HFF-Myc (cell line): ENCODE results near the gene VSNL1.

Source experiments
- DNase-seq: peaks from one replicate; pipeline ENCODE4 v3.0.0-alpha.2; 2011; ENCODE audit warnings: low read depth; ENCODE audit errors: extremely low read depth
- H3K4me3 ChIP-seq: replicated peaks from 2 replicates; pipeline ENCODE4 v1.5.1; 2011; ENCODE audit warnings: low read depth, mild to moderate bottlenecking, control low read depth, low read length
- TF ChIP-seq, protein P1 (sequence below): IDR thresholded peaks from 2 replicates; pipeline ENCODE4 v1.5.1; 2012; ENCODE audit warnings: mild to moderate bottlenecking, low read depth, low read length, control low read depth; ENCODE audit errors: missing control alignments

The VSNL1 gene

DNA sequence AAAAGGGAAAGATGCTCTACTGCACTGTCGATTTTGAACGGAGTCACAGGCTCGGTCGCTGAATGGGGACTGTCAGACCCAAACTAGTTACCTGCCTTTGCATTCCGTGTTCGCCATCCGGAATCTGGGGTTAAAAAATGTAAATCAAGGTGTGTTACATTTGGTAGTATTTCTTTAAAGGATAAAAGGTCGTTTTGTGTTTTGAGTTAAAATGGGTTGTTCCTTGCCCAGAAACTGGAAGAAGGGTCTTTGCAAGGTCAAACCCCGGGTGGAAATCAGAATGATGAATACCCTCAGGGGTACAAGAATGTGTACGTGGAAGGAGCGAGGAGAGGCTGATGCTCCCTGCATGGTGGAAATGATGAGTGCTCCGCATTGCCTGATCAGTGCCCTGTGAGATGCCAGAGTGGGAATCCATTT is 1.0 kb downstream of the VSNL1 start:
- no peak overlapping the region for H3K4me3 ChIP-seq
- DNase-seq = no peak
- TF ChIP-seq, protein P1, sequence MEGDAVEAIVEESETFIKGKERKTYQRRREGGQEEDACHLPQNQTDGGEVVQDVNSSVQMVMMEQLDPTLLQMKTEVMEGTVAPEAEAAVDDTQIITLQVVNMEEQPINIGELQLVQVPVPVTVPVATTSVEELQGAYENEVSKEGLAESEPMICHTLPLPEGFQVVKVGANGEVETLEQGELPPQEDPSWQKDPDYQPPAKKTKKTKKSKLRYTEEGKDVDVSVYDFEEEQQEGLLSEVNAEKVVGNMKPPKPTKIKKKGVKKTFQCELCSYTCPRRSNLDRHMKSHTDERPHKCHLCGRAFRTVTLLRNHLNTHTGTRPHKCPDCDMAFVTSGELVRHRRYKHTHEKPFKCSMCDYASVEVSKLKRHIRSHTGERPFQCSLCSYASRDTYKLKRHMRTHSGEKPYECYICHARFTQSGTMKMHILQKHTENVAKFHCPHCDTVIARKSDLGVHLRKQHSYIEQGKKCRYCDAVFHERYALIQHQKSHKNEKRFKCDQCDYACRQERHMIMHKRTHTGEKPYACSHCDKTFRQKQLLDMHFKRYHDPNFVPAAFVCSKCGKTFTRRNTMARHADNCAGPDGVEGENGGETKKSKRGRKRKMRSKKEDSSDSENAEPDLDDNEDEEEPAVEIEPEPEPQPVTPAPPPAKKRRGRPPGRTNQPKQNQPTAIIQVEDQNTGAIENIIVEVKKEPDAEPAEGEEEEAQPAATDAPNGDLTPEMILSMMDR = no peak

DNA sequence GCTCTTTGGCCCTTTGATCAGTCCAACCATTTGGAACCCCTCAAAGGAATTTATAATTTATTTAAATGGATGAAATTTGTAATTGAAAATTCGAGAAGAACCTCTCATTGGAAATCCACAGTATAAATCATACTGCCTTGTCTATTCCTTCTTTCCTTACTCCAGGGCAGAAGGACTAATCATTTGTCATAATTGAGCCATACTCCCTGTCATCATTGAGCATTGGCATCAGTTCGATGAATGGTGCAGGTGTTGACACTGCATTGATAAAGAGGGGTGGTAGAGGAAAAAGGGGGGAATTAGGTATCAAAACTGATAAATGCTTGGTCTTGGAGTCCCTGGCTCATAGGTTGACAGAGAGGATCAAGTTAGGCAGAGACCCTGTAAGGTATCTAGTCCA is 2.0 kb downstream of the VSNL1 start:
- no peak for DNase-seq
- TF ChIP-seq, protein P1 = no peak
- H3K4me3 ChIP-seq = no peak overlapping the region

DNA sequence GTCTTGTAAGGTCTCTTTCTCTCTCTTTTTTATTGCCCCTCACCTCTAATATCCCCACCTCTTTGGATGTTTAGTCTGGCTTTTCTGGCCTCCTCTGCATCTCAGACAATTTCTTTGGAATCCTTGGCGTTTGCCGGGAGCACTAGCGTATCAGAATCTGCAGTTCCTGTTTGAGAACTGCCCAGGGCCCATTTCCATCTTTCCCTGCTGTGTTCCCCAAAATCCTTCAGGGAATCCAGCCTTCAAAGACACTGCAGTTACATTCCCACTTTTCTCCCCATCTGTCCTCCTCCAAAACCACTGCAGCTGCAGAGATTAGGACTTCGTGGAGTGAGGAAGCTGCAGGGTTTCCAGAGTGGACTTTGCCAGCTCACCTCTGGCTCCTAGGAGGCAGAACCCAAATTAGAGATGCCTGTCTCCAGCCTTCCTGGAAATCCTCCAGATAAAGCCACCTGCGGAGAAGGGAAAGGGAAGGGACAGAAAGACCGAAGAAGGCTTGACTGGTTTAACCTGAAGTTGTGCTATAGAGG is 2.7 kb downstream of the VSNL1 start:
- no peak overlapping the region for H3K4me3 ChIP-seq
- DNase-seq = no peak
- TF ChIP-seq, protein P1 = no peak

DNA sequence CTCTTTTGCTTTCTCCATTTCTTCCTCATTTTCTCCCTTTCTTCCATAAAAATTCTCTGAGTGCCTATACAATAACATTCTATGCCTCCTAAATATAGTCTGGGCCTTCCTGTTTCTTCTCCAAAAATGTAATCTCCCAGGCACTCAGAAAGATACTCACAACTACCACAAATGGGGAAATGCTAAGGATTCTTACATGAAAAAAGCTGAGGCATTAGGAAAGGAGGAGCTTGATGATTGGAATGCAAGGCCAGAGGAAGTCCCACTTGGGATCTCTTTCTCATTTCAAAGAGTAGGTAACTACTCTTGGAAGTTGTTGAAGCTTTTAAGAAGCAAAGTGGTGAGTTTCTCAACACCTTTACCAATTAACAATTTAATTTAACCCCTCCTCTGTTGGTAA is 3.4 kb downstream of the VSNL1 start:
- H3K4me3 ChIP-seq = no peak overlapping the region
- TF ChIP-seq, protein P1 = no peak
- DNase-seq = no peak

DNA sequence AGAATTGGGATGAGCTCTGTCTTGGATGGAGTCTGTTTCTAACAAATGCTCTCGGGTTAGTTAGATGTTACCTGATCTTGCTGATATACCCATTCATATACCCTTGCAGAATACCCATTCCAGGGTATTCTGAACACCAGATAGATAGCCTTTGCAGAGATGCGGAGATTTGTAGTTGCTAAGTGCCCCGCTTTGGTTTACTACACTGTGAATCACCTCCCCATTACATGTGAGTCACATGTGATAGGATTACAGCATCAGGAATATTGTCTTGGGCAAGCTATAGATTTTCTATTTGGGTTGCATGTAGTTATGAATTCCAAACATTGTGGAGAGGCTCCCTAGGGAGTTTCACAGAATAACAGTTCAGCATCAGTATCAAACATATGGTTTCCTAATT is 3.8 kb downstream of the VSNL1 start:
- H3K4me3 ChIP-seq = no peak overlapping the region
- TF ChIP-seq, protein P1 = no peak
- no peak for DNase-seq

DNA sequence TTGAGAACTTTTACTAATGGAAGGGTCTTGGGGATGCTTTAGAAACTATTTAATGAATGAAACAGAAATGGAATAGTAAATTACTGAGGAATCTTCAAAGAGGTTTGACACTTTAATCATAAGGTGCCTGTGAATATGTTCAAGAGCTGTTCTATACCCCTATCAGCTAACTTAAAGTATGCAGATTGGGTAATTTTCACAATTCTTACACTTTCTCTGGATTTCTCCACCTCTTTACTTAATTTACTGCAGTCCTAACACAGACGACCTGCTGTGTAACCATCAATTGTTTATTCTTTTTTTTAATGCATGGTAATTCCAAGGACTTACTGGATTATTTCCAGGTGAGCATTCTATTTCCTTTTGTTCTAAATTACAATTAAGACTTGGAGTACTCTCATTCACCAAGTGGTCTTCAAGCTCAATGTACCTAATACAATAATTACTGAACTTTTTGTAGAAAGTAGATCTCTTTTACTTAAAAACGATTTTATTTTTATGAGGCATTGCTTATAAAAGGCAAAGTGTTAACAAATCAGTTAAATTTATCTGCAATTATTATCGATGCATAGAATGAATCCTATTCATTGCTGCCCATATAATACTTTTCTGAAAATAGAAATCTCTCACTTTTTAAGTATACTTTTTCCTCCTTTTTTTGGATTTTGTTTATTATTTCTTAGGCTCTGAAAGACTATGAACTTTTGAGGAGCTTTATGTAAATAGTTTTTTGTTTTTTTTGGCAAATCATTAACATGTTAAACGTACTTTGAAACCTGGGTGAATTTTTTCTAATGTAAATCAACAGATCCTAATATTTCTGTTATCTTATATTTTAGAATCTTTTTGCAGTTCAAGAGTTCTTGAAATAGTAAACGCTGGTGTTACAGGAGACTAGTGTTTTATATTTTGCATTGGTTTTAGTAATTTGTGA is 5.5 kb downstream of the VSNL1 start:
- no peak overlapping the region for H3K4me3 ChIP-seq
- TF ChIP-seq, protein P1 = no peak
- no peak for DNase-seq
